HG03342 (cell line): Measurements from ENCODE around the gene DIRAS1.

Experiments used
- ATAC-seq: cut with Tn5 transposase; IDR thresholded peaks from one replicate; pipeline ENCODE4 v1.9.1; 2021; ENCODE audit warnings: mild to moderate bottlenecking, moderate library complexity; ENCODE audit not compliant: unreplicated experiment

Gene DIRAS1

GRCh38 chr19:2728783-2729387 is 7.7 kb upstream of the DIRAS1 start:
- ATAC-seq, result no peak

- ATAC-seq, result no peak
Observed at GRCh38 chr19:2727640-2727944, 6.4 kb upstream of the DIRAS1 start.

- ATAC-seq, result no peak
Observed at GRCh38 chr19:2726904-2727639, 5.9 kb upstream of the DIRAS1 start.

- ATAC-seq, result no peak
Observed at GRCh38 chr19:2726160-2726855, 5.1 kb upstream of the DIRAS1 start.

GRCh38 chr19:2724148-2724557 is 3.0 kb upstream of the DIRAS1 start:
- no peak for ATAC-seq

- ATAC-seq, result no peak
Observed at GRCh38 chr19:2723747-2724146, 2.6 kb upstream of the DIRAS1 start.

- no peak for ATAC-seq
Observed at GRCh38 chr19:2723345-2723715, 2.2 kb upstream of the DIRAS1 start.

- no peak for ATAC-seq
Observed at GRCh38 chr19:2722541-2723344, 1.6 kb upstream of the DIRAS1 start.

- ATAC-seq, result no peak
Observed at GRCh38 chr19:2721570-2722540, 683 bp upstream of the DIRAS1 start.

GRCh38 chr19:2719920-2720776 is 1.0 kb downstream of the DIRAS1 start:
- ATAC-seq, result no peak

GRCh38 chr19:2719232-2719735 is 1.9 kb downstream of the DIRAS1 start:
- ATAC-seq, result no peak

GRCh38 chr19:2717638-2718541 is 3.3 kb downstream of the DIRAS1 start:
- no peak for ATAC-seq

- no peak for ATAC-seq
Observed at GRCh38 chr19:2716722-2717637, 4.2 kb downstream of the DIRAS1 start.

GRCh38 chr19:2716275-2716650 is 4.9 kb downstream of the DIRAS1 start:
- no peak for ATAC-seq

GRCh38 chr19:2715470-2716274 is 5.5 kb downstream of the DIRAS1 start:
- ATAC-seq, result no peak

- no peak for ATAC-seq
Observed at GRCh38 chr19:2714531-2715269, 6.5 kb downstream of the DIRAS1 start.
